ENCODE data around the gene GABRQ.

The GABRQ gene

GRCh38 chrX:152647978-152648377, 10.3 kb downstream of the GABRQ start:
- H3K4me3 Mint-ChIP-seq = no peak overlapping the region
- H3K27me3 Mint-ChIP-seq (ENCODE audit: low read depth) = no peaks in the 10 kb centered on the region
- no peak for TF ChIP-seq CTCF (IDR thresholded peaks at IDR 0.05; ENCODE audit: unreplicated experiment in 3 of 3)
- H3K4me1 Mint-ChIP-seq = no peaks in the 10 kb centered on the region
- H3K9me3 Mint-ChIP-seq = peaks cover 6% of the 10 kb centered on the region
- no peak overlapping the region for H3K27ac Mint-ChIP-seq
- no peaks in the 10 kb centered on the region for H3K36me3 Mint-ChIP-seq (ENCODE audit: low read depth)

- Mint-ChIP-seq H3K4me3 (no peak overlapping the region), H3K36me3 (ENCODE audit: low read depth) (no peaks in the 10 kb centered on the region), H3K27me3 (ENCODE audit: low read depth) (no peaks in the 10 kb centered on the region), H3K4me1 (no peaks in the 10 kb centered on the region), H3K27ac (no peak overlapping the region), H3K9me3 (peaks cover 11% of the 10 kb centered on the region)
- no peak for TF ChIP-seq CTCF (IDR thresholded peaks at IDR 0.05; ENCODE audit: unreplicated experiment in 3 of 3)
Measured at GRCh38 chrX:152652060-152652459, 14.4 kb downstream of the GABRQ start.

- TF ChIP-seq CTCF (IDR thresholded peaks at IDR 0.05; ENCODE audit: unreplicated experiment in 3 of 3) = no peak
- Mint-ChIP-seq H3K27me3 (ENCODE audit: low read depth) (no peaks in the 10 kb centered on the region), H3K9me3 (peaks cover 11% of the 10 kb centered on the region), H3K4me1 (no peaks in the 10 kb centered on the region), H3K27ac (no peak overlapping the region), H3K36me3 (ENCODE audit: low read depth) (no peaks in the 10 kb centered on the region), H3K4me3 (no peak overlapping the region)
Measured at GRCh38 chrX:152652467-152652866, 14.8 kb downstream of the GABRQ start.

GRCh38 chrX:152656087-152656486, 18.4 kb downstream of the GABRQ start:
- no peaks in the 10 kb centered on the region for H3K4me1 Mint-ChIP-seq
- peaks cover 8% of the 10 kb centered on the region for H3K9me3 Mint-ChIP-seq
- H3K4me3 Mint-ChIP-seq = no peak overlapping the region
- no peaks in the 10 kb centered on the region for H3K27me3 Mint-ChIP-seq (ENCODE audit: low read depth)
- TF ChIP-seq CTCF (IDR thresholded peaks at IDR 0.05; ENCODE audit: unreplicated experiment in 3 of 3) = no peak
- no peaks in the 10 kb centered on the region for H3K36me3 Mint-ChIP-seq (ENCODE audit: low read depth)
- no peak overlapping the region for H3K27ac Mint-ChIP-seq

- Mint-ChIP-seq H3K9me3 (peaks cover 9% of the 10 kb centered on the region), H3K27ac (no peak overlapping the region), H3K27me3 (ENCODE audit: low read depth) (no peaks in the 10 kb centered on the region), H3K4me1 (no peaks in the 10 kb centered on the region), H3K36me3 (ENCODE audit: low read depth) (no peaks in the 10 kb centered on the region), H3K4me3 (no peak overlapping the region)
- no peak for TF ChIP-seq CTCF (IDR thresholded peaks at IDR 0.05; ENCODE audit: unreplicated experiment in 3 of 3)
Measured at GRCh38 chrX:152656890-152657289, 19.2 kb downstream of the GABRQ start.

GRCh38 chrX:152658302-152658701, 20.6 kb downstream of the GABRQ start:
- no peaks in the 10 kb centered on the region for H3K27me3 Mint-ChIP-seq (ENCODE audit: low read depth)
- no peak for TF ChIP-seq CTCF (IDR thresholded peaks at IDR 0.05; ENCODE audit: unreplicated experiment in 3 of 3)
- H3K4me3 Mint-ChIP-seq = no peak overlapping the region
- no peak overlapping the region for H3K27ac Mint-ChIP-seq
- H3K36me3 Mint-ChIP-seq (ENCODE audit: low read depth) = no peaks in the 10 kb centered on the region
- no peaks in the 10 kb centered on the region for H3K4me1 Mint-ChIP-seq
- H3K9me3 Mint-ChIP-seq = peaks cover 10% of the 10 kb centered on the region
